Measurements from ENCODE around the gene RGS9BP.
"Not testable (repeated sequence)": the region's sequence is repeated elsewhere in the genome, so short reads cannot be mapped to it uniquely, and the experiment has no call there.

RGS9BP gene

DNA sequence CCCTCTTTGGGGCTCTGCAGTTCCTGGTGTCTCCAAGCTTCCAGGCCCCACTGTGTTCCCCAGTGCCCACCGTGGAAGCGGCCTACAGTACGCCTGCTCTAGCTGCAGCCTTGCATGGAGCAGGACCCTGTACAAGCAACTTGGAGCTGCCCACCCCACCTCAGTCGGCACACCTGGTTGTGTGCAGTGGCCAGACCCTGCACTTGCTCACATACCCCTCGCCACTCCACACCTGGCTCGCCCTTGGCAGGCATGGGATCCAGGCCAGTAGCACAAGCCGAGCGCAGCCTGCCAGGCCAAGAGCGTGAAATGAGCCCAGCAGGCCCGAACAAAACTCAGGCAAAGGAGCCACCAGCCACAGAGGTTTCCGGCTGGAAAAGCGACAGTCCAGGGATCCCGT, 37.0 kb upstream of the RGS9BP start:
- H3K4me3 ChIP-seq (ENCODE audit: control insufficient read depth, low read depth, low read length): no peak overlapping the region
- no peak for TF ChIP-seq CTCF (conservative IDR thresholded peaks at IDR 0.05; ENCODE audit: control insufficient read depth, insufficient read depth, low read depth, low read length)
- no peak for DNase-seq (ENCODE audit: low read depth)

DNA sequence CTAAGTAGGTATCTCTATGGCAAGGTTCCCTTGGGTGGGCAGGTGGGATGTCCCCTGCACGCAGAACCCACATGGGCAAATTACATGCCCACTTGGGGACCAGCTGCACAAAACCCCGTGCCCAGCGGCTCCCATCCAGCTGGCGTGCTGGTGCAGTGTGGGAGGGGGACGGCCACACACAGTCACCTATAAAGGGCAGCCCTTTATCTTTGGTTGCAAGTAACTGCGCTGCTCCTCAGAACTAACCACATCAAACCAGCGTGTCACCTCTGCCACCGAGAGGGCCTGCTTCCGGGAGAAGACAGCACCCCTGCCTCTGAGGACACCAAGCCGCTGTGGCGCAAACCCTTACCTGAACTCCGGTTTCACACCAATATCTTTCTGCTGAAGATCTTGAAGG, 32.9 kb upstream of the RGS9BP start:
- TF ChIP-seq CTCF (conservative IDR thresholded peaks at IDR 0.05; ENCODE audit: control insufficient read depth, insufficient read depth, low read depth, low read length): no peak
- DNase-seq (ENCODE audit: low read depth): no peak
- no peak overlapping the region for H3K4me3 ChIP-seq (ENCODE audit: control insufficient read depth, low read depth, low read length)

GRCh38 chr19:32646556-32646955, 29.1 kb upstream of the RGS9BP start:
- no peak for DNase-seq (ENCODE audit: low read depth)
- H3K4me3 ChIP-seq (ENCODE audit: control insufficient read depth, low read depth, low read length): no peak overlapping the region
- TF ChIP-seq CTCF (conservative IDR thresholded peaks at IDR 0.05; ENCODE audit: control insufficient read depth, insufficient read depth, low read depth, low read length): no peak

DNA sequence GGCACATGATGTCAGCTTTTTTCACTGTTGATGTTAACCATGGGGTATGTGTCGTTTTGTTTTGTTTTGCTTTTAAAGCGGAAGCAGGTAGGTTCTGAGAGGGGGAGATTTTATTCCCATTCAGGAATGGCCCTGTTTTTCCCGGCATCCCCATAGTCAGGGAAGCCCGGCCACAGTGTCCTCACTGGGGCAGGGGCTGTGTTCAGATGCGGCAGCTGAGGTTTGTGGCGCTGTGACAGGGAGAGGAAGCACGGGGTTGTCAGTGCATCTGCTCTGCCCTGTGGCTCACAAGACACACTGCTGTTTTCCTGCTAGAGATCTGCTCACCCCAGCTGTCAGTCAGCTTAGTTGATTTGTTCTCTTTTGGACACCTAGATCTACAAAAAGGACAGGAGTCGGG, 28.3 kb upstream of the RGS9BP start:
- DNase-seq (ENCODE audit: low read depth): no peak

GRCh38 chr19:32649751-32650150, 25.9 kb upstream of the RGS9BP start:
- TF ChIP-seq CTCF (conservative IDR thresholded peaks at IDR 0.05; ENCODE audit: control insufficient read depth, insufficient read depth, low read depth, low read length): no peak
- H3K4me3 ChIP-seq (ENCODE audit: control insufficient read depth, low read depth, low read length): no peak overlapping the region
- no peak for DNase-seq (ENCODE audit: low read depth)

More for the DNA sequence above, 28.3 kb upstream of the RGS9BP start:
- TF ChIP-seq CTCF (conservative IDR thresholded peaks at IDR 0.05; ENCODE audit: control insufficient read depth, insufficient read depth, low read depth, low read length): no peak
- H3K4me3 ChIP-seq (ENCODE audit: control insufficient read depth, low read depth, low read length): no peak overlapping the region

- TF ChIP-seq CTCF (conservative IDR thresholded peaks at IDR 0.05; ENCODE audit: control insufficient read depth, insufficient read depth, low read depth, low read length): no peak
- no peak for DNase-seq (ENCODE audit: low read depth)
- no peak overlapping the region for H3K4me3 ChIP-seq (ENCODE audit: control insufficient read depth, low read depth, low read length)
These were observed 25.0 kb upstream of the RGS9BP start for GRCh38 chr19:32650671-32651070.

DNA sequence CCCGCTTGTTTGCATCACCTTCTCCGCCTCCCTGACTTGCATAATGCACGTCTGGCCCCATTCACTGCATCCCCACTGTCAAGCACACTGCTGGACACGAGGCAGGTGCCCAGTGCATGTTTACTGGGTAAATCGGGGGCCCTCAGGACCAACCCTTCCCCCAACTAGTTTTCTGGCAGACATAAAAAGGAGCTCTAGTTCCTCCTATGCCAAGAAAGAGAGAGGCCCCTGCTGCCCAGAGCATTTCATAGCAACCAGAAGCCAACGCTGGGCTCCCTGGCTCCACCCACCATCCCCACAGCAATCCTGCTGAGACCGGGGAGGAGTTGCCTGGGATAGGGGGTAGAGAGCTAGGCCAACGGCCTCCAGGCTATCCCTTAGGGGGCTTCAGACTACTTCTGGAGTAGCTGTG, 23.9 kb upstream of the RGS9BP start:
- DNase-seq (ENCODE audit: low read depth): no peak
- H3K4me3 ChIP-seq (ENCODE audit: control insufficient read depth, low read depth, low read length): no peak overlapping the region
- TF ChIP-seq CTCF (conservative IDR thresholded peaks at IDR 0.05; ENCODE audit: control insufficient read depth, insufficient read depth, low read depth, low read length): no peak

DNA sequence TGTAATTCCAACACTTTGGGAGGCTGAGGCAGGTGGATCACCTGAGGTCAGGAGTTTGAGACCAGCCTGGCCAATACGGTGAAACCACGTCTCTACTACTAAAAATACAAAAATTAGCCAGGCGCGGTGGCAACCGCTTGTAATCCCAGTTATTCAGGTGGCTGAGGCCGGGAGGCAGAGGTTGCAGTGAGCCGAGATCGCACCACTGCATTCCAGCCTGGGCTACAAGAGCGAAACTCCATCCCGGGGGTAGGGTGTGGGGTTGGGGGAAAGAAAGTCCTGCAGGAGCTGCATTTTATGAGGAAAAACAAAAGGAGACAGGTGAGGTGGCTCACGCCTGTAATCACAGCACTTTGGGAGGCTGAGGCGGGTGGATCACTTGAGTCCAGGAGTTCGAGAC, 23.3 kb upstream of the RGS9BP start:
- H3K4me3 ChIP-seq (ENCODE audit: control insufficient read depth, low read depth, low read length); DNase-seq (ENCODE audit: low read depth): not testable (repeated sequence)
